HepG2 (cell line): Measurements from ENCODE around the gene ZFYVE28. TPM values are rescaled to one million over a fixed set of nuclear protein-coding genes. Genes with fewer than 3 reads are reported as not detected.

Source experiments
- ATAC-seq: fragments of 200-7000 bp; cut with Tn5 transposase; 3 replicates; pipeline ENCODE4 v1.9.1; 2020; ENCODE audit warnings: mild to moderate bottlenecking, moderate library complexity
- BruUV-seq: library from RNA; stranded (reverse); fragments of 400-500 nt; replicated peaks from 2 replicates; lab custom pipeline; 2021; lab: Mats Ljungman, UMichigan
- CTCF ChIA-PET: fragments of 300-600 bp; formaldehyde crosslinking; extraction: SDS; loops from one replicate; lab custom pipeline; 2021; ENCODE audit warnings: low total read pairs, inconsistent platforms, low intra/inter-chr PET ratio; lab: Yijun Ruan, JAX
- POLR2A ChIA-PET: fragments of 350-600 bp; sonication (Branson Sonifier 250); formaldehyde crosslinking; loops from one replicate; lab custom pipeline; 2020; ENCODE audit warnings: antibody characterized with exemption, inconsistent platforms; lab: Yijun Ruan, JAX
- DNase-seq: peaks from one replicate; pipeline ENCODE4 v3.0.0-alpha.2; 2015; ENCODE audit warnings: low spot score
- FAIRE-seq: peaks from 3 replicates; lab custom pipeline; 2011; peaks lifted over from hg19 to GRCh38; lab: Jason Lieb, UNC
- H2AFZ ChIP-seq: one replicate; pipeline ENCODE4 v1.6.1; 2011; ENCODE audit warnings: low read length, inconsistent platforms
- H3K27ac ChIP-seq: fragments of 300-600 bp; 3 replicates; pipeline ENCODE4 v1.8.0; 2011; ENCODE audit warnings: mixed run types, mild to moderate bottlenecking, mixed read lengths, low read length, inconsistent platforms; ENCODE audit not compliant: insufficient read depth; ENCODE audit errors: extremely low read length
- H3K27me3 ChIP-seq, 2 experiments: fragments of 200-600 bp in 1 of 2; 2 replicates in 1 of 2; 3 replicates in 1 of 2; pipeline versions ENCODE4 v1.6.0 to v1.8.0; 2011; ENCODE audit warnings: low read length in 2 of 2, mild to moderate bottlenecking in 2 of 2, moderate library complexity in 2 of 2, inconsistent platforms in 1 of 2; ENCODE audit not compliant: insufficient read depth in 2 of 2, control insufficient read depth in 1 of 2
- H3K36me3 ChIP-seq, 2 experiments: fragments of 200-600 bp in 1 of 2; replicated peaks in 1 of 2; 2 replicates in 1 of 2; 3 replicates in 1 of 2; pipeline versions ENCODE4 v1.5.1 to v1.8.0; 2011; ENCODE audit warnings: low read length in 2 of 2, inconsistent platforms in 1 of 2; ENCODE audit not compliant: insufficient read depth in 2 of 2, control insufficient read depth in 1 of 2
- H3K4me1 ChIP-seq: 2 replicates; pipeline ENCODE4 v1.5.1; 2012; ENCODE audit warnings: low read length, inconsistent platforms; ENCODE audit not compliant: insufficient read depth
- H3K4me2 ChIP-seq: 2 replicates; pipeline ENCODE4 v1.6.0; 2011; ENCODE audit warnings: low read depth, low read length, inconsistent platforms
- H3K4me3 ChIP-seq, 3 experiments: fragments of 200-600 bp in 1 of 3; sonication (generic), shearing (Covaris generic) in 1 of 3; replicated peaks in 1 of 3; 2 replicates each; pipeline ENCODE4 v1.5.1; 2011 to 2016; ENCODE audit warnings: low read length in 3 of 3, inconsistent platforms in 2 of 3, low read depth in 2 of 3, mild to moderate bottlenecking in 2 of 3, control low read depth in 1 of 3, mixed read lengths in 1 of 3; ENCODE audit not compliant: insufficient read depth in 1 of 3
- H3K79me2 ChIP-seq: one replicate; pipeline ENCODE4 v1.6.1; 2011; ENCODE audit warnings: low read length, inconsistent platforms; ENCODE audit not compliant: insufficient read depth
- H3K9ac ChIP-seq: 2 replicates; pipeline ENCODE4 v1.6.0; 2011; ENCODE audit warnings: mild to moderate bottlenecking, low read depth, low read length, inconsistent platforms; ENCODE audit not compliant: insufficient read depth
- H3K9me3 ChIP-seq: 2 replicates; pipeline ENCODE4 v1.5.1; 2012; ENCODE audit warnings: mild to moderate bottlenecking, low read length
- H4K20me1 ChIP-seq: 2 replicates; pipeline ENCODE4 v1.6.0; 2011; ENCODE audit warnings: inconsistent platforms, mild to moderate bottlenecking, low read length, moderate library complexity; ENCODE audit not compliant: insufficient read depth
- MAX ChIP-seq: IDR thresholded peaks from 2 replicates; pipeline ENCODE4 v1.6.1; 2012; ENCODE audit warnings: inconsistent platforms
- MNT ChIP-seq: fragments of 450-650 bp; IDR thresholded peaks from 2 replicates; pipeline ENCODE4 v1.6.1; 2016
- TOE1 ChIP-seq: sonication (generic); formaldehyde crosslinking; IDR thresholded peaks from 2 replicates; pipeline ENCODE4 v1.4.0; 2020; ENCODE audit warnings: mild to moderate bottlenecking, missing genetic modification reagents
- WGBS: methylation state at CpG from one replicate; pipeline ENCODE4 v1.1.6; 2017; ENCODE audit warnings: low lambda C conversion rate; 5-methylcytosine and 5-hydroxymethylcytosine counted together
- in situ Hi-C: cut with HindIII; loops from 2 replicates; pipeline ENCODE4 v1.10.0; 2017; ENCODE audit warnings: low pct_unique_long_range_greater_than_20kb; ENCODE audit not compliant: extremely low pct_ligation_motif_present
- intact Hi-C: fragments of 100-400 bp; cut with micrococcal nuclease; formaldehyde crosslinking; loops from one replicate; pipeline ENCODE4 v1.10.0; 2022; ENCODE audit not compliant: unreplicated experiment
- polyA plus RNA-seq, 8 experiments: library from polyadenylated mRNA; depleted of rRNA in 3 of 8; stranded (reverse) in 7 of 8; unstranded in 1 of 8; fragments of >200 nt; fragmentation: Illumina TruSeq in 4 of 8; extraction: Trizol in 4 of 8; gene quantifications; 2 replicates each; pipeline versions ENCODE4 v1.2.1 to v1.2.3, GENCODE V29; 2011 to 2016; ENCODE audit warnings: low read depth in 4 of 8, missing spikeins in 1 of 8, mixed read lengths in 1 of 8; ENCODE audit not compliant: insufficient read depth in 1 of 8
- total RNA-seq, 5 experiments: library from RNA; depleted of rRNA; stranded (reverse); fragments of >200 nt; fragmentation: Illumina TruSeq; extraction: Trizol; gene quantifications; 2 replicates each; pipeline ENCODE4 v1.2.3, GENCODE V29; 2016; ENCODE audit warnings: low read depth in 1 of 5
- TF ChIP-seq, protein P1 (sequence below): sonication (generic); formaldehyde crosslinking; IDR thresholded peaks from 2 replicates; pipeline ENCODE4 v1.4.0; 2020; ENCODE audit warnings: missing genetic modification reagents

ZFYVE28 gene
- total and polyA plus RNA-seq, 2 of the 13 experiments (the other 11 are each of a cell fraction or from before 2014, with no cell fraction given), result 0.12 to 0.22 TPM

DNA sequence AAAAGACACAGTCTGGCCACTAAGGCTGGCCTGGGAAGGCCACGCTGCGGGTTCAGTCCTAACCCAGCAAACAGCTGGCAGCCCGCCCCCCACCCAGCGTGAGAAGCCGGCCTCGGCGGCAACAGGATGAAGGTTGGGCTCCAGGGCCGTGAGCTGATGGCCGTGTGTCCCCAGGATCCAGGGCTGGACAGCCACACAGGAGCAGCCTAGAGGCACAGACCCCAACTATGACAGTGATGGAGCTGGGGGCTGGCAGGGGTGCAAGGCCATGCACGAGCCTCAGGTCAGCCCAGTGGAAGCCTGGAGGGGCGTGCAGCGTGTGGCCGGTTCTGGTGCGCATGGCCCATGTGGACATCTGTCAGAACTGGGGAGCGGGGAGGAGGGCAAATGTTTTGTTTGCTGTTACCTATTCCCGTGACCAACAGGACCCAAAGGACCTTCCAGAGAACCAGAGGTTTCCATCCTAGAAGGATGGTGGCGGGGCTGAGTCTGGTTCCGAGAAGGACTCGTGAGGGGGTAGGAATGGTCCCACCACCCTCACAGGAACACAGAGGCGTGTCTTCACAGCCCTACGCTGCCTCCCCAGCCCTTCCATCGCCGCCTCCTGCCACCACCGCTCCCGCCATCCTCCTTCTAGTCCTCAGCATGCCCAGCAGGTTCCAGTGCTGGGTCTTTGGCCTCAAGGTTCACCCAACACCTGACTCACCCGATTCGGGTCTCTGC, 46.5 kb downstream of the ZFYVE28 start:
- FAIRE-seq (no peak), DNase-seq (no peak), ATAC-seq (no peak)
- BruUV-seq, result no TSS peak
- Histone ChIP-seq H3K4me3 (no peak overlapping the region), H3K27me3 (peaks cover 5 to 31% of the 10 kb centered on the region in 2 experiments; a peak in 3 of 5 replicates), H2AFZ (no peak overlapping the region), H3K9ac (no peak overlapping the region), H3K36me3 (no peaks in the 10 kb centered on the region), H3K27ac (no peak overlapping the region), H3K4me1 (no peaks in the 10 kb centered on the region), H3K4me2 (no peak overlapping the region), H3K9me3 (no peaks in the 10 kb centered on the region), H4K20me1 (no peaks in the 10 kb centered on the region), H3K79me2 (no peaks in the 10 kb centered on the region)
- in situ Hi-C loops, result no loop called here
- intact Hi-C loops, result no loop called here
- WGBS, result 42% methylated on average over 11 of the region's 27 CpGs
- TF ChIP-seq MNT (0 out of 2 replicates have a peak, but pooled peaks have one; percentile 6), TOE1 (CRISPR knock-in tag) (no peak), MAX (no peak)
- TF ChIP-seq, protein P1, sequence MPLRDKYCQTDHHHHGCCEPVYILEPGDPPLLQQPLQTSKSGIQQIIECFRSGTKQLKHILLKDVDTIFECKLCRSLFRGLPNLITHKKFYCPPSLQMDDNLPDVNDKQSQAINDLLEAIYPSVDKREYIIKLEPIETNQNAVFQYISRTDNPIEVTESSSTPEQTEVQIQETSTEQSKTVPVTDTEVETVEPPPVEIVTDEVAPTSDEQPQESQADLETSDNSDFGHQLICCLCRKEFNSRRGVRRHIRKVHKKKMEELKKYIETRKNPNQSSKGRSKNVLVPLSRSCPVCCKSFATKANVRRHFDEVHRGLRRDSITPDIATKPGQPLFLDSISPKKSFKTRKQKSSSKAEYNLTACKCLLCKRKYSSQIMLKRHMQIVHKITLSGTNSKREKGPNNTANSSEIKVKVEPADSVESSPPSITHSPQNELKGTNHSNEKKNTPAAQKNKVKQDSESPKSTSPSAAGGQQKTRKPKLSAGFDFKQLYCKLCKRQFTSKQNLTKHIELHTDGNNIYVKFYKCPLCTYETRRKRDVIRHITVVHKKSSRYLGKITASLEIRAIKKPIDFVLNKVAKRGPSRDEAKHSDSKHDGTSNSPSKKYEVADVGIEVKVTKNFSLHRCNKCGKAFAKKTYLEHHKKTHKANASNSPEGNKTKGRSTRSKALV (CRISPR knock-in tag), result no peak
- POLR2A ChIA-PET, result no interaction called here
- CTCF ChIA-PET, result no interaction called here
